Measurements from ENCODE around the gene TNFSF4.

The TNFSF4 gene

DNA sequence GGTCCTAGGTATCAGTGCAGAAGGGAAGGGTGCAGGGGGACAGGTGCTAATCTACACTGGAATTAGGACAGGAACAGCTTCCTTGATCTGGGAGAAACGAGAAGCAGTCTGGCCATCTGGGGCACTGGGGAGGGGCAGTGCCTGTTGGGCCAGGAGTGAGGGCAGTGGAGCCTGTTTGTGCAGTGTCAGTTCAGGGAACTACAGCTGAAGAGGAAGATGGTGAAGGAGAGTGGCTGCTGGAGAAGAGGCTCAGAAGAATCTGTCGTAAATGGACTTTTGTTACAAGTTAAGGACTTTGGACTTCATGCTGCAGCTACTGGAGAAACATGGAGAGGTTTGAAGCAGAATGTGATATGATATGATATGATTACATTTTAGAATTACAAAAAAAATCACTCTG, 3.2 kb upstream of the TNFSF4 start:
- DNase-seq: no peak

DNA sequence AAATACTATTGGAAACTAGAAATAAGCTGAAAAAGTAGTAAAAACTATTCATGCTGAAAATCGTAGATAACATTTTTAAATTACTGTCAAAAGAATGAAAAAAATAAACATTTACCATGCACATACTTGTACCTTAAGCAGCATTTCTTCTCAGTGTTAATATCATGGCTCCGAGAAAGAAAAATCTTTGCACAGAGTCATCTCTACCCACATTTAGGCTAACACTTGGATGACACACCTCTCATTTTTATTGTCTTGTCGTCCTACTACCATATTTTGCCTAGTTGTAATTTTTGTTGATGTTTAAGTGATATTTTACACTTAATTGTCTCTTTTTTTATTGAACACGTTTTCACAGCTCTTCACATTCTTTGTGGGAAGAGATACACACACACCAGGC, 1.7 kb upstream of the TNFSF4 start:
- DNase-seq: no peak

GRCh38 chr1:173208146-173208545, 1.0 kb upstream of the TNFSF4 start:
- DNase-seq: no peak

DNA sequence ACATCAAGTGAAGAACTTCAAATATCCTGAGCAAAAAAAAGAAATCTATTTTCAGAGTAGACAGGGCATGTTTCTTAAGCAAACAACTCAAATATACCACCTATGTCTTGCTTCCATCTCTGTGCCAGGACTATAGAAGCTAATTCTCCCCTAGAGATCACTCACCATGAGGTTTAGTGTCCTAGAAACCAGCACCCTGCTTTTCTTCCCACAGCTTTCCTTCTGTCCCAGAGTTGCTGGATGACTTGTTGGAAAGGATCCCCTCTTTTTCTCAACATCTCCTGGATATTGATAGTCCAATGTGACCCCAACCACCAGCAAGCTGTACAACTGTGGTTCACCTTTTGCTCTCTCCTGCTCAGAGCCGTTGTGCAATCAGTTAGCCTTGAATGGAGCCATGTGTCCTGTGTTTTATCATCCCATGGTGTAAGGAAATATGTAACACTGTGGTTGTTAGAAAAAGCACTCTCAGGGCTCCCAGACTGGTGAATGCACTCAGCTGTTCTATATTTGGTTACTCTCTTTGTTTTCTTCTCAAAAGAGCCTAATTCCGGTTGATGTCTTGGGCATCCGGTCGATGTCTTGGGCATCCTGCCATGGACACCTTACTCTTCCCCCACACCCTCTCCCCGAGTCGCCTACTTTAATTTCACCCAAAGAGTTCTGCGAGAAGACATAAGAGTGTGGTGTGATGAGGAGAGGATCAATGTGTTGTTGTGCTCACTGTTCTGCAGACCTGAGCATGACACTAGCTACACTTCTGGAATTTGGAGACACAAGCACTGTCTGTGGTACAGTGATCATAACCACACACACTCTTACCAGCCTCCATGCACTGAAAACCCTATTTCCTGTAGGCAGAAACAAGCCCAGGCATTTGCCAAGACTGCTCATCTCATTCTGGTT, 1.7 kb downstream of the TNFSF4 start:
- DNase-seq: peak; percentile 55 to 58

DNA sequence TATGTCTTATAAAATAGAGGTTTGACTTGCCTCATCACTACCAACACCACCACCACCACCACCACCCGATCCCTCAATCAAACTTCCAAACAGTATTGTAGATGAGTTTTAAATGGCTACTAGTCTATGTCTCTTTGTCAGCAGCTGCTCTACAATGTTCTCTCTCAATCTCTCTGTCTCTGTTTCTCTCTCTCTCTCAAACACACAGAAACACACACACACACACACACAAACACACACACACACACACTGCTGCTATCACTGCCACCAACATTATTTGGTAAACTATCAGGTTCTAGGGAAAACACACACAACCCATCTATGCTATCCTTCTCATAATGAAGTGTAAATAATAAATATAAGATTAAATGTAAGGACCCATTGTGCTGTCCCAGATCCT, 2.4 kb downstream of the TNFSF4 start:
- no peak for DNase-seq

- DNase-seq: peak; percentile 40 to 44
Observed at GRCh38 chr1:173202424-173203145, 4.5 kb downstream of the TNFSF4 start.

DNA sequence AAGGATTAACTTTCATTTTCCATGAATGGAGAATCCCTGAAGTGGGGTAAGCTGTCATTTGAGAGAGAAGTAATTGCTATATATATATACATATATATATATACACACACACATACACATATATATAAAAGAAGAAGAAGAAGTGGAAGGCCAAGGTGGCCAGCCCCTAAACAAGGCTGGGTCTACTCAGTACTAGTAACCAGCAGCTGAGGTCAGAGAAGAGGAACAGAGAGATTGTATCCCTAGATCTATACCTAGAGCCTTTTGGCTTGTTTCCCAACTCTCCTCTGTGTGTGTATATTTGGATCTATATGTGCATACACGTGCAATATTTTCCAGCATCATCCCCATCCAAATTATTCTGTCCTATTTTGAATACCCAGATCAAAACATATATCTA, 5.2 kb downstream of the TNFSF4 start:
- no peak for DNase-seq

GRCh38 chr1:173195596-173196088, 11.5 kb downstream of the TNFSF4 start:
- no peak for DNase-seq

DNA sequence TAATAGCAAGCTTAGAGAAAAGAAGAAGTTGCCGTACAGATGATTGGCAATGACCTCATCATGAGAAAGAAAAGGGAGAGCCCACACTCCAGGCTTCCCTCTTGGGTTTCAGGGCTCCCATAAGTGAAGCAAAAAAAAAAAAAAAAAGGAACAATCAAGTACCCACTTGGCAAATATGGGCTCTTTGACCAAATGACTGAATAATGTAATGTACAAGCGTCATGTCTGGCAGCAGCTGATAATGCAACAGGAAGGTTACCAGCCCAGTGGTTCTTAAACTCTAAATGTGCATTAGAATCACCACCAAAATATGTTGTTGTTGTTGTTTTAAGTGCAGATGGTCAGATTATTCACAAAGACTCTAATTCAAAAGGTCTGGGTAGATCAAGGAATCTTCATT, 13.5 kb downstream of the TNFSF4 start:
- DNase-seq: peak; percentile 29 to 38

DNA sequence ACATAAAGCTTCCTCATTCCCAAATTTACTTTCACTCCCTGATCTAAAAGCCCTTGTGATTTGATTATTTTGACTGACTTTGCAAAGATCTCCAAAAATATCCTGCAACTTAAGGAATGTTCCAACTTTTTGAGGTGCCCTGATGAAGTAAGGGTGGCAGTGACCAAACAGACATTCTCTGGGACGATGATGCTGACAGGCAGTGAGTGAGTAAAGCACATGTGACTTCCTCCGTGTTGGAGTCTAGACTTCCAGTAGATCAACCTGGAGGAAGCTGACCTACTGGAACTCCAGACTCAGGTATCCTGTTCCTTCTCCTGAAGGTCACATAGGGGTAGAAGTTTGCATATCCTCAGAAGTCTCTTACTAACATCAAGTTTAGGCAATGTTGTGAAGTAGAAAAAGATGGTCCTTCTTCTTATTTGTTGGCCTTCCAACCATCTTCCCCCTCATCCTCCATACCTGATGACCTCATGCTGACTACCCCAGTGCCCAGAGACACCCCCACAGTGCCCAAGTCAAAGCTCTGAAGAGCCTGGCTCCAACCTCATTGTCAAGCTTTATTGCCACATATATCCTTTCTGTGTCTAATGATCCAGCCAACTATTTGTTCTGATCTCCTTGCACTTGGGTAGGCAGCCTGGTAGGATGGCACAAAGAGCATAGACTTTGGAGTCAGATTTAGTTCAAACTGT, 16.0 kb downstream of the TNFSF4 start:
- DNase-seq: no peak

GRCh38 chr1:173190101-173190936, 16.8 kb downstream of the TNFSF4 start:
- peak; percentile 56 to 69 for DNase-seq

- DNase-seq: no peak
Observed at GRCh38 chr1:173187671-173188237, 19.4 kb downstream of the TNFSF4 start.

DNA sequence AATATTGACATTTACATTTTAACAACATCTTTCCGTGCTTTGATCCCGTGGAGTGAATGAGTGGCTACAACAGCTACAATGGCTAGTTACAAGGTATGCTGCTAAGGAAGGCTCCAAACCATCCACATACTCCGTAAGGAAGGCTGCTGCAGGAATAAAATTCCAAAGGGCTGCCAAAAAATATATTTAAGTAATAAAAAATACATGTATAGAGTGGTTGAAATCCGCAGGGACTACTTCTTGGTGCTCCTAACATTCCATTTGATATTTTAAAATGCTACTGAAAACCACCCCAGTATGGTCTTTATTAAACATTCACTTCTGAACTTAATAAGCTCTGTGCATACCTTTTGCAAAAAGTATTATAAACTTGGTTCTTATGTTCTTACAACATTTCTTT, 25.3 kb downstream of the TNFSF4 start:
- DNase-seq: no peak

GRCh38 chr1:173176246-173176645, 30.9 kb downstream of the TNFSF4 start:
- no peak for DNase-seq

GRCh38 chr1:173175514-173176145, 31.5 kb downstream of the TNFSF4 start:
- no peak for DNase-seq

GRCh38 chr1:173173388-173173787, 33.7 kb downstream of the TNFSF4 start:
- no peak for DNase-seq

- no peak for DNase-seq
Observed at GRCh38 chr1:173171152-173171551, 36.0 kb downstream of the TNFSF4 start.

GRCh38 chr1:173168941-173169340, 38.2 kb downstream of the TNFSF4 start:
- DNase-seq: no peak

GRCh38 chr1:173164686-173165085, 42.4 kb downstream of the TNFSF4 start:
- no peak for DNase-seq

- no peak for DNase-seq
Observed at GRCh38 chr1:173164178-173164577, 43.0 kb downstream of the TNFSF4 start.

- no peak for DNase-seq
Observed at GRCh38 chr1:173163222-173163621, 43.9 kb downstream of the TNFSF4 start.

DNA sequence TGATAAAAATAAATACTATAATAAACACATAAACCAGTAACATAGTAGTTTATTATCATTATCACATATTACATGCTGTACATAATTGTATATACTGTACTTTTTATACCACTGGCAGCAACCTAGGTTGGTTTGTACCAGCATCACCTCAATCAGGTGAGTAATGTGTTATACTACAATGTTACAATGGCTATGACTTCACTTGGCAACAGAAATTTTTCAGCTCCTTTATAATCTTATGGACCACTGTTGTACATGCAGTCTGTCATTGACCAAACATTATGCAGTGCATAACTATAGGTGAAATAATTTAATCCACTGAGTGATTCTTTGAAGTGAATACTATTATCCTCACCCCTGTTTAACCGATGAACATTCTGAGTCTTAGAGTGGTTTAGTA, 44.5 kb downstream of the TNFSF4 start:
- no peak for DNase-seq

Data from AML-193 (cell line).